Measurements from ENCODE around the gene NUS1. TPM values are rescaled to one million over a fixed set of nuclear protein-coding genes. Genes with fewer than 3 reads are reported as not detected.
"Not testable (repeated sequence)": the region's sequence is repeated elsewhere in the genome, so short reads cannot be mapped to it uniquely, and the experiment has no call there.

Gene NUS1
- total RNA-seq, 1 experiment from 2014 or later: 18.9 TPM

DNA sequence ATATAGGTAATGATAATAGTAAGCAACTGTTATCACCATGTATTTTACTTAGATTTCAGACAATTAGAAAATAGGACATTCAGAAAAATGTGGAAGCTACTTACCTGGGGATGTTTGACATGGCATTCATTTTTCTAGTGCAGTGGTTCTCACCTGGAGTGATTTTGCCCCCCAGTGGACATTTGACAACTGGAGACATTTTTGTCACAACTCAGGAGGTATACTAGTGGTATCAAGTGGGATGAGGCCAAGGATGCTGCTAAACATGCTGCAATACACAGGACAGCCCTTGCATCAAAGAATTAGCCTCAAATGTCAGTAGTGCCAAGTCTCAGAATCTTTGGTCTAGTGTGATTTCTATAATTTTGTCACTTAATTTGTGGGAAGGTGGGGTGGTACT is 36.1 kb downstream of the NUS1 start:
- peak; percentile 1 for DNase-seq (ENCODE audit: low read depth)

DNA sequence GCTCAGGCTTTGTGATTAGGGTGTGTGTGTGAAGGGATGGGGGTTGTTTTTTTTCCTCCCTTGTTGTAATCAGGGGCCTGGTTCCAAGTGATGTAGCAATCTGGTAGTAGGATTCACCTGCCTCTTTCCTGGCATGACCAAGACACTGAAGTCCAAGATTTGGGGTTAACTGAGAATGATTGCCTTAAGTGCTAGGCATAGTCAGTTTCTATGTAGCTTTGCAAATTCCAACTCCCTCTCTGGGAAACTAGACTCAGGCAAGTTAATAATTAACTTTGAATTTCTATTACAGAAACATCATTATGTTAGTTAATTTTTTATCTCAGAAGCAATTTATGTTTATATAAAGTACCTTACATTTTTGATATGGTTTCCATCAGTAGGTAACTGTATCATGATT is 43.6 kb downstream of the NUS1 start:
- DNase-seq (ENCODE audit: low read depth): no peak

DNA sequence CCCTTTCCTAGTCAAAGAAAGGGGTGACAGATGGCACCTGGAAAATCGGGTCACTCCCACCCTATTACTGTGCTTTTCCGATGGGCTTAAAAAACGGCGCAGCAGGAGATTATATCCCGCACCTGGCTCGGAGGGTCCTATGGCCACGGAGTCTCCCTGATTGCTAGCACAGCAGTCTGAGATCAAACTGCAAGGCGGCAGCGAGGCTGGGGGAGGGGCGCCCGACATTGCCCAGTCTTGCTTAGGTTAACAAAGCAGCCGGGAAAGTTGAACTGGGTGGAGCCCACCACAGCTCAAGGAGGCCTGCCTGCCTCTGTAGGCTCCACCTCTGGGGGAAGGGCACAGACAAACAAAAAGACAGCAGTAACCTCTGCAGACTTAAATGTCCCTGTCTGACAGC is 46.3 kb downstream of the NUS1 start:
- not testable (repeated sequence) for DNase-seq (ENCODE audit: low read depth)

DNA sequence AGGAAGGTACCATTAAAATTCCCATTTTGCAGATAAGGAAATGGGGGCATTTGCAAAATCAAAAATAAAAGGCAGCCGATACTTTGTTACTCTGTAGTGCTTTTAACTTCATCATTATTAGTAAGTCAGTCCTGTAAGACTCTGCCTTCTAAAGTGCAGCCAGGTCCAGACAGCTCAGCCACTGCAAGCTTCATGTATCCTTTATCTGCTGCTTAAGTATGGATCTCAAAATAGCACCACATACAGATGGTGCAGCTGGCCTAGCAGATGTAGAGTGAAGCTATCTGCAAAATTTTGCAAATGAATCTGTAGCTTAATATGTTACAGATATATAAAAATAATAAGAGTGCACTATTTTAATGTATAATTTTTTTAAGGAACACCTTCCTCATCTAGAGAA is 53.4 kb downstream of the NUS1 start:
- no peak for DNase-seq (ENCODE audit: low read depth)

DNA sequence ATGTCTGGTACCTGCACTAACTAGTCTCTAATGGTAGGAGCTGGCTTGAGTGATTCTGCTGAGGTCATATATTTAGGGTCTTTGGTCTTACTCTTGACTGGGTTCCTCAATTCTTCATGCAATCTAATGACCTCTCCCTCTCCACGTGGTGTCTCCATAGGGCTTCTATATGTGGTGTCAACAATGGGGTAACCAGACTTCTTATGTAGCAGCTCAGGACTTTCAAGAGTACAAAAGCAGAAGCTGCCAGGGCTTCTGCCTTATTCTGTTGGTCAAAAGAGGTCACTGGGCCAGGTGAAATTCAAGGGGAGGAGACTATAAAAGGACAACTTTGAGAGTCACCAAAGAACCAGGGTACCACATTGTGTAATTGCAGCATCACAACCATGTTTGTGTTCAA is 54.3 kb downstream of the NUS1 start:
- DNase-seq (ENCODE audit: low read depth): no peak

DNA sequence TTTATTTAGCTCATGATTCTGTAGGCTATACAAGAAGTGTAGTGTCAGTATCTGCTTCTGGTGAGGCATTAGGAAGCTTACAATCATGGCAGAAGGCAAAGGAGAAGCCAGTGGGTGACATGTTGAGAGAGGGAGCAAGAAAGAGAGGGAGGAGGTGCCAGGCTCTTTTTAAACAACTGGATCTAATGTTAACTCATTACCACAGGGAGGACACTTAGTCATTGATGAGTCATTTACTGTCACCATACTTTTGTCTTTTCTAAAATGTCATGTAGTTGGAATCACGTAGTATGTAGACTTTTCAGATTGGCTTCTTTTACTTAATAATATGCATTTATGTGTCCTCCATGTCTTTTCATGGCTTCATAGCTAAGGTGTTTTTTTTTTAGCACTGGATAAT is 58.1 kb downstream of the NUS1 start:
- DNase-seq (ENCODE audit: low read depth): peak; percentile 23

DNA sequence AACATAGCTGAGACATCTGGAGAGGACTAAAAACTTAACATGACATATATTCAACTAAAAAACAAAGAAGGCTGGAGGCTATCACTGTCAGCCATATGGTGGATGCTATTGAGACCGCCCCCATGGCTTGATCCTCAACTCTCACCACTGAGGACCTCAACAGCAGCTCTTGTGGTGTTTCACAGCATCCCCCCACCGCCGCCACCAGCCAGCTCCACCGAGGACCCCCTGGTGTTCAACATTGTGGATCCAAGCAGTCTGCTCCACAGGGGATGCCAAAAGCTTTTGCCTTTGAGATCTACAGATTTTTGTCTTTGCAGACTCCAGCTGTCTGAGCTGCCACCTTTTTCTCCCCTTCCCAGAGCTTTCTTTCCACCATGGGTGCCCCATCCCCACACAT is 64.6 kb downstream of the NUS1 start:
- DNase-seq (ENCODE audit: low read depth): no peak

DNA sequence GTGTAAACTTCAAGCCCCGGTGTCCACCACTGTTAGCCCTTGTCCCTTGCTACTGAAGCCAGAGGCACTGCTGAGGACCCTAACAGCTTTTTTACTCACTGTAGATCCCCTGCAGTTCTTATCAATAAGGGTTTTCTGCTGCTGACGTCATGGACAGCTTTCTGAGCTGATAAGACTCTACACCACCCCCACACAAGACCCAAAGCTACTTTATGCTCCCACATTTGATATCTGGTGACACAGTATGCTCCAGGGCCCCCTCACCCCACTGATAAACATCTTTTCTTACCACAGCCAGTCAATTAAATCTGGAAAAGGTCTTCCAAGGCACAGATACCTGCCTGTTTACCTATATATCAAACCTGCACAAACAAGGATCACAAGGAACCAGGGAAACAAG is 65.3 kb downstream of the NUS1 start:
- DNase-seq (ENCODE audit: low read depth): no peak

DNA sequence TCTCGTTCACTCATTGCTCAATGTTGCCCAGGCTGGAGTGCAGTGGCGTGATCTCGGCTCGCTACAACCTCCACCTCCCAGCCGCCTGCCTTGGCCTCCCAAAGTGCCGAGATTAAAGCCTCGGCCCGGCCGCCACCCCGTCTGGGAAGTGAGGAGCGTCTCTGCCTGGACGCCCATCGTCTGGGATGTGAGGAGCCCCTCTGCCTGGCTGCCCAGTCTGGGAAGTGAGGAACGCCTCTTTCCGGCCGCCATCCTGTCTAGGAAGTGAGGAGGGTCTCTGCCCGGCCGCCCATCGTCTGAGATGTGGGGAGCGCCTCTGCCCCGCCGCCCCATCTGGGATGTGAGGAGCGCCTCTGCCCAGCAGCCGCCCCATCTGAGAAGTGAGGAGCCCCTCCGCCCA is 75.4 kb downstream of the NUS1 start:
- DNase-seq (ENCODE audit: low read depth): not testable (repeated sequence)

Other genes starting within 250 kb of the NUS1 start
- gene ROS1, start 249.5 kb upstream of the NUS1 start, total RNA-seq (2014; rRNA removed): 49.3 and 53.4 TPM in 2 replicates
- gene DCBLD1, start 192.8 kb upstream of the NUS1 start, total RNA-seq (2014; rRNA removed): 38.6 and 39.3 TPM in 2 replicates
- 43.7 and 44.2 TPM in 2 replicates for gene GOPC, start 73.0 kb upstream of the NUS1 start, total RNA-seq (2014; rRNA removed)
- not detected in 2 replicates for gene SLC35F1, start 231.8 kb downstream of the NUS1 start, total RNA-seq (2014; rRNA removed)

All from LHCN-M2 (cell line).